Type B pancreatic cell (in vitro differentiated cells): ENCODE data around the gene PRKAA2. TPM values are rescaled to one million over a fixed set of nuclear protein-coding genes. Genes with fewer than 3 reads are reported as not detected.
"Not testable (repeated sequence)": the region's sequence is repeated elsewhere in the genome, so short reads cannot be mapped to it uniquely, and the experiment has no call there.

Source experiments
- DNase-seq: peaks from one replicate; pipeline ENCODE4 v3.0.0; 2021; ENCODE audit warnings: mixed read lengths; ENCODE audit not compliant: unreplicated experiment; ENCODE audit errors: extremely low spot score
- H3K27ac Mint-ChIP-seq: 2 replicates; pipeline ENCODE4 v1.8.0; 2021; ENCODE audit warnings: mild to moderate bottlenecking, mixed read lengths
- H3K27me3 Mint-ChIP-seq: 2 replicates; pipeline ENCODE4 v1.8.0; 2021; ENCODE audit warnings: mixed read lengths
- H3K36me3 Mint-ChIP-seq: 2 replicates; pipeline ENCODE4 v1.8.0; 2021; ENCODE audit warnings: mixed read lengths
- H3K4me1 Mint-ChIP-seq: one replicate; pipeline ENCODE4 v1.8.0; 2021; ENCODE audit warnings: mixed read lengths; ENCODE audit not compliant: unreplicated experiment
- H3K4me3 Mint-ChIP-seq: 2 replicates; pipeline ENCODE4 v1.8.0; 2021; ENCODE audit warnings: mild to moderate bottlenecking, mixed read lengths
- H3K9me3 Mint-ChIP-seq: 2 replicates; pipeline ENCODE4 v1.8.0; 2021; ENCODE audit warnings: mixed read lengths
- CTCF ChIP-seq: fragments of 200-600 bp; sonication (generic); conservative IDR thresholded peaks from 2 replicates; pipeline ENCODE4 v1.5.0; 2021; ENCODE audit warnings: antibody characterized with exemption, mild to moderate bottlenecking
- long read RNA-seq: library from polyadenylated mRNA; unstranded; transcript quantifications from one replicate; pipeline ENCODE4 v2.0.0, GENCODE V29; 2020
- total RNA-seq: library from RNA; stranded (reverse); gene quantifications from 2 replicates; pipeline ENCODE4 v1.2.1, GENCODE V29; 2021; ENCODE audit warnings: low replicate concordance

Gene PRKAA2
- total RNA-seq, result 6.4 TPM in 2 replicates
- long read RNA-seq, full-length matches to known transcripts, result 15 of 24 reads
- long read RNA-seq, partial matches to known transcripts, result 4 of 24 reads
- long read RNA-seq, other reads (novel, unspliced or antisense), result 5 of 24 reads

GRCh38 chr1:56644919-56645676 lies at the start of gene PRKAA2:
Gene PRKAA2 (plus strand): TSS chr1:56645314. CDS start chr1:56645388, 74 bp downstream.
- TF ChIP-seq CTCF, result no peak
- peak; percentile 74 for DNase-seq
- H3K36me3 Mint-ChIP-seq, result peaks cover 4% of the 10 kb centered on the region
- no peaks in the 10 kb centered on the region for H3K9me3 Mint-ChIP-seq
- peak within 1 kb of the TSS; percentile 80 for H3K27ac Mint-ChIP-seq
- H3K27me3 Mint-ChIP-seq, result peaks cover 14% of the 10 kb centered on the region
- H3K4me1 Mint-ChIP-seq, result peaks cover 15% of the 10 kb centered on the region
- peak within 1 kb of the TSS; percentile 94 for H3K4me3 Mint-ChIP-seq

- not testable (repeated sequence) for H3K27ac Mint-ChIP-seq, H3K4me3 Mint-ChIP-seq, DNase-seq, H3K4me1 Mint-ChIP-seq, H3K36me3 Mint-ChIP-seq, H3K27me3 Mint-ChIP-seq, H3K9me3 Mint-ChIP-seq
Observed at GRCh38 chr1:56595397-56596191, 49.5 kb upstream of the PRKAA2 start.

DNA sequence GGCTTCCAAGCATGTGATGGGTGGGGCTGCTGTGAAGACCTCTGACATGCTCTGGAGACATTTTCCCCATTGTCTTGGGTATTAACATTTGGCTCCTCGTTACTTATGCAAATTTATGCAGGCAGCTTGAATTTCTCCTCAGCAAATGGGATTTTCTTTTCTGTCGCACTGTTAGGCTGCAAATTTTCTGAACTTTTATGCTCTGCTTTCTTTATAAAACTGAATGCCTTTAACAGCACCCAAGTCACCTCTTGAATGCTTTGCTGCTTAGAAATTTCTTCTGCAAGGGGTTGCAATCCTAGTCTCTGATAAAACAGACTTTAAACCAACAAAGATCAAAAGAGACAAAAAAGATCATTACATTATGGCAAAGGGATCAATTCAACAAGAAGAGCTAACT lies 35.0 kb upstream of the PRKAA2 start:
- not testable (repeated sequence) for H3K4me3 Mint-ChIP-seq, H3K4me1 Mint-ChIP-seq, H3K36me3 Mint-ChIP-seq, H3K27ac Mint-ChIP-seq, DNase-seq
- peaks cover 11% of the 10 kb centered on the region for H3K9me3 Mint-ChIP-seq
- H3K27me3 Mint-ChIP-seq, result peaks cover 11% of the 10 kb centered on the region

GRCh38 chr1:56610770-56611169 lies 34.3 kb upstream of the PRKAA2 start:
- not testable (repeated sequence) for H3K4me3 Mint-ChIP-seq, H3K36me3 Mint-ChIP-seq, DNase-seq, H3K4me1 Mint-ChIP-seq, H3K27ac Mint-ChIP-seq
- Mint-ChIP-seq H3K27me3 (peaks cover 11% of the 10 kb centered on the region), H3K9me3 (peaks cover 11% of the 10 kb centered on the region)

- no peak for TF ChIP-seq CTCF
- DNase-seq, result no peak
- no peak overlapping the region for H3K4me3 Mint-ChIP-seq
- H3K9me3 Mint-ChIP-seq, result peaks cover 8% of the 10 kb centered on the region
- peaks cover 9% of the 10 kb centered on the region for H3K4me1 Mint-ChIP-seq
- H3K36me3 Mint-ChIP-seq, result no peaks in the 10 kb centered on the region
- no peak overlapping the region for H3K27ac Mint-ChIP-seq
- peaks cover under 1% of the 10 kb centered on the region for H3K27me3 Mint-ChIP-seq
Observed at GRCh38 chr1:56617141-56617540, 28.0 kb upstream of the PRKAA2 start.

- DNase-seq, result no peak
- Mint-ChIP-seq H3K9me3 (no peaks in the 10 kb centered on the region), H3K36me3 (no peaks in the 10 kb centered on the region), H3K27ac (no peak overlapping the region), H3K4me3 (no peak overlapping the region), H3K27me3 (peaks cover 5% of the 10 kb centered on the region), H3K4me1 (no peaks in the 10 kb centered on the region)
- no peak for TF ChIP-seq CTCF
Observed at GRCh38 chr1:56625819-56626440, 19.2 kb upstream of the PRKAA2 start.
